A549 treated with dexamethasone at 1 μM for 4 hours (cell line): ENCODE results near the gene SFTA2. TPM values are rescaled to one million over a fixed set of nuclear protein-coding genes. Genes with fewer than 3 reads are reported as not detected.

Experiments
- total RNA-seq: library from RNA; stranded (reverse); fragments of 200-300 nt; extraction: Qiagen RNA extraction; gene quantifications from 5 replicates; pipeline ENCODE4 v1.2.3, GENCODE V29; 2022

The SFTA2 gene
- 0.11 to 0.15 TPM in 2 of 5 replicates, not detected in the others for total RNA-seq

DNA sequence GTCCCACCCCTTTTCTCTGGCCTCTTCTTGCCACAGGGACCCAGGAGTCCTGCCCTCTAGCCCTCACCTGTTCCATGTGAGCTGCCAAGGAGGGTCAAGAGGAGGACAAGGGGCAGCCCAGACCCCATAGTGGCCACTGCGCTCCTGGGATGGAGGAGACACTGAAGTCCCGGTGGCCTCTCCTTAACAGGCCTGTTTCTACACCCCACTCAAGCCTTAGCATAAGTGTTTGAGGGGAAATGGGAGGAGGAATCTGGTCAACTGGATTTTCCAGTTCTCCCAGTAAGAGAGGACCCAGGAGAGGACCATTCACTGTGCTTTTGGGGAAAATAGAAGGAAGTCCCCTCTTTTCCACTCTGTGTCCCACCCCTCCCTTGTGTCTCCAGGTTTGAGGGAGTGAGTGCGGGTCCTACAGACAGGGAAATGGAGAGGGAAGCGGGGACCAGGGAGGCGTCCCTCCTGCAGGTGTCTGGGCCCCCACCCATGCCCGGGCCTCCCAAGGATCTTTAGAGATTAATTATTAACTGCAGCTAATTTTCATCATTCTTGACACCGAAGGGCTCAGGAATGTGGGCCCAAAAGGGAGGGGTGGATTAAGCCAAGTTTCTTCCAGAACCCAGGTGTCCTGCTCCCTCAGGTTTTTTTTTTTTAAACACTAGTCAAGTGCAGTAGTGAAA, at the start of gene SFTA2:
TSS of gene SFTA2 (minus strand) at position 202 of the 677 bp plus-strand sequence. CDS start at position 128, 74 bp downstream.

GRCh38 chr6:30940361-30940986, 8.5 kb upstream of the SFTA2 start, which contains the start of gene MUCL3:
Gene MUCL3, plus strand, starts transcription at chr6:30940973. Its CDS starts 27 bp downstream, at chr6:30941000.

GRCh38 chr6:30914076-30914853, 17.7 kb downstream of the SFTA2 start, which contains the start of gene VARS2:
Gene VARS2, plus strand, starts transcription at chr6:30914238. Its CDS starts 599 bp downstream, at chr6:30914837.

GRCh38 chr6:30907758-30908591, 24.0 kb downstream of the SFTA2 start, which contains the start of gene GTF2H4:
Gene GTF2H4, plus strand, starts transcription at chr6:30908207.

DNA sequence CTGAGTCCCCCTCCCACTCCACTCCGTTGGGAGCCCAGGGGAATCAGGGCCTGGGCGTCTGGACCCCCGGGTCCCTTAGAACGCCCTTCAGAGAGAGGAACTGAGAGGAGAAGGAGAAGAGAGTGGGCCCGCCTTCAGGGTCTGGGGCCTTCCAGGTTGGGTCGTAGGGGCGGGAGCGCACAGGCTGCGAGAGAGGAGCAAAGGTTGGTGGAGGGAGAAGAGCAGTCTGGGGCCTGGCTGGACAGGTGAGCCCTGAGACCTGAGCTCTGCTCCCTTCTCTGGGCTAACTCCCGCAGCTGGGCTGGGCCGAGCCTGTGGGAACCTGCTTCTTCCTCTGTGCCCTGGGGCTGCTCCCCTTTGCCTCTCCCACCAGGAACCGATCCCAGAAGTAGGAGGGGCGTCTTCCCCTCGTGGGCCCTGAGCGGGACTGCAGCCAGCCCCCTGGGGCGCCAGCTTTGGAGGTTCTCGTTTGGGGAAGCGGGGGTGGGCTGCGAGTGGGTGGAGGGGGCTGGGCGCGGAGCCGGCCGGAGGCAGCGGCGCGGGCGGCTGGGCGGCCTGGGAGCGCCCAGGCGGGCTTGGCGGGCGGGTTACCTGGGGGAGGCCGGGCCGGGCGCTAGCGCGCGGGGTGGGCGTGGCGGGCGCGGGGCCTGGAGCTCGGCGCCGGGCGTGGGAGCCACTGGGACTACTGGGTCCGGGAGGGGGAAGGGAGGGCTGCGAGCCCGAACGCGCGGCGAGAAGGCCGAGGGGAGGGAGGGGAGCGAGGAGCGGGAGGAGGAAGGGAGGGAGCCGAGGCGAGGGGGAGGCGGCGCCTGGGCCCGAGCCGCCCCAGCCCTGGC, 48.1 kb downstream of the SFTA2 start, which contains the start of gene DDR1:
TSS of gene DDR1 (plus strand) at position 835 of the 836 bp plus-strand sequence. CDS start 4,211 bp downstream, outside the sequence.

Other genes starting within 250 kb of the SFTA2 start
- gene PPP1R18, start 245.5 kb downstream of the SFTA2 start, total RNA-seq, result 37.7 to 47.4 TPM (median 43.5 TPM) in 5 replicates
- 20.2 to 28.4 TPM (median 27.5 TPM) in 5 replicates for gene NRM, start 241.2 kb downstream of the SFTA2 start, total RNA-seq
- gene MDC1, start 214.9 kb downstream of the SFTA2 start, total RNA-seq, result 12.9 to 19.2 TPM (median 17.7 TPM) in 5 replicates
- 781 to 989 TPM (median 940 TPM) in 5 replicates for gene TUBB, start 211.8 kb downstream of the SFTA2 start, total RNA-seq
- 74.1 to 99.1 TPM (median 94.5 TPM) in 5 replicates for gene FLOT1, start 189.5 kb downstream of the SFTA2 start, total RNA-seq
- gene IER3, start 187.6 kb downstream of the SFTA2 start, total RNA-seq, result 39.2 to 58.3 TPM (median 55.1 TPM) in 5 replicates
- gene DDR1, start 47.7 kb downstream of the SFTA2 start, total RNA-seq, result 54.7 to 71.1 TPM (median 64.8 TPM) in 5 replicates
- gene GTF2H4, start 24.0 kb downstream of the SFTA2 start, total RNA-seq, result 17.2 to 21.4 TPM (median 19.3 TPM) in 5 replicates
- gene VARS2, start 17.9 kb downstream of the SFTA2 start, total RNA-seq, result 11.6 to 16.2 TPM (median 15.7 TPM) in 5 replicates
- 0.06 to 0.15 TPM (median 0.10 TPM) in 5 replicates for gene MUCL3, start 8.8 kb upstream of the SFTA2 start, total RNA-seq
- gene MUC21, start 51.5 kb upstream of the SFTA2 start, total RNA-seq, result 0.02 TPM in 1 of 5 replicates, not detected in the others
- gene MUC22, start 78.3 kb upstream of the SFTA2 start, total RNA-seq, result 0.01 to 0.05 TPM (median 0.02 TPM) in 5 replicates
- 0.07 TPM in 1 of 5 replicates, not detected in the others for gene C6orf15, start 180.4 kb upstream of the SFTA2 start, total RNA-seq
- gene PSORS1C1, start 182.6 kb upstream of the SFTA2 start, total RNA-seq, result 4.4 to 6.7 TPM (median 6.1 TPM) in 5 replicates
- 0.04 to 0.08 TPM (median 0.06 TPM) in 4 of 5 replicates, not detected in the other for gene CDSN, start 188.3 kb upstream of the SFTA2 start, total RNA-seq
- gene PSORS1C2, start 206.9 kb upstream of the SFTA2 start, total RNA-seq, result 0.09 TPM in 1 of 5 replicates, not detected in the others
- gene CCHCR1, start 225.6 kb upstream of the SFTA2 start, total RNA-seq, result 7.1 to 8.3 TPM (median 7.5 TPM) in 5 replicates
- gene TCF19, start 226.4 kb upstream of the SFTA2 start, total RNA-seq, result 11.7 to 16.7 TPM (median 15.3 TPM) in 5 replicates
- gene POU5F1, start 238.5 kb upstream of the SFTA2 start, total RNA-seq, result 11.8 to 22.2 TPM (median 16.0 TPM) in 5 replicates